HEK293 (cell line): Measurements from ENCODE around the gene GRB10.

ENCODE experiments used
- CTCF ChIA-PET: fragments of 350-600 bp; formaldehyde crosslinking; extraction: SDS; loops from one replicate; lab custom pipeline; 2021; ENCODE audit warnings: antibody characterized with exemption; lab: Yijun Ruan, JAX
- POLR2A ChIA-PET: fragments of 300-600 bp; formaldehyde crosslinking; extraction: SDS; loops from one replicate; lab custom pipeline; 2020; ENCODE audit warnings: antibody characterized with exemption, inconsistent platforms; lab: Yijun Ruan, JAX
- H3K27ac ChIP-seq: fragments of 200-500 bp; sonication (Bioruptor generic); 2 replicates; pipeline ENCODE4 v1.5.1; 2014; ENCODE audit warnings: low read depth, low read length, control low read depth, inconsistent platforms; ENCODE audit errors: extremely low read depth
- H3K36me3 ChIP-seq, 2 experiments: fragments of 200-500 bp in 1 of 2; sonication (Bioruptor generic) in 1 of 2; 1 replicate in 1 of 2; 2 replicates in 1 of 2; pipeline ENCODE4 v1.5.1; 2014 to 2017; ENCODE audit warnings: inconsistent platforms in 2 of 2, low read length in 2 of 2; ENCODE audit not compliant: control insufficient read depth in 2 of 2, insufficient read depth in 1 of 2
- H3K4me1 ChIP-seq: fragments of 200-500 bp; sonication (Bioruptor generic); 2 replicates; pipeline ENCODE4 v1.5.1; 2014; ENCODE audit warnings: mild to moderate bottlenecking, low read length, inconsistent platforms; ENCODE audit not compliant: control insufficient read depth, insufficient read depth
- H3K4me3 ChIP-seq: 2 replicates; pipeline ENCODE4 v1.5.1; 2011; ENCODE audit warnings: low read depth, mild to moderate bottlenecking, control low read depth, low read length, moderate library complexity
- H3K9me3 ChIP-seq: fragments of 200-500 bp; sonication (Bioruptor generic); 2 replicates; pipeline ENCODE4 v1.5.1; 2014; ENCODE audit warnings: low read depth, low read length, inconsistent platforms; ENCODE audit not compliant: control insufficient read depth, insufficient read depth
- GLIS2 ChIP-seq: fragments of 450-650 bp; formaldehyde crosslinking; IDR thresholded peaks from 2 replicates; pipeline ENCODE4 v1.5.1; 2016; ENCODE audit warnings: missing biosample characterization, missing genetic modification characterization
- HOXA7 ChIP-seq: sonication (generic); formaldehyde crosslinking; IDR thresholded peaks from 2 replicates; pipeline ENCODE4 v1.8.1; 2022; ENCODE audit warnings: missing genetic modification reagents, borderline replicate concordance
- KLF8 ChIP-seq: fragments of 450-650 bp; formaldehyde crosslinking; IDR thresholded peaks from 2 replicates; pipeline ENCODE4 v1.5.1; 2016; ENCODE audit warnings: missing biosample characterization, missing genetic modification characterization
- KLF9 ChIP-seq: fragments of 450-650 bp; formaldehyde crosslinking; IDR thresholded peaks from 2 replicates; pipeline ENCODE4 v1.5.1; 2016; ENCODE audit warnings: missing biosample characterization, missing genetic modification characterization, low read depth
- OVOL3 ChIP-seq: fragments of 450-650 bp; formaldehyde crosslinking; IDR thresholded peaks from 2 replicates; pipeline ENCODE4 v1.5.1; 2016; ENCODE audit warnings: missing biosample characterization, missing genetic modification characterization
- ZBTB11 ChIP-seq: fragments of 450-650 bp; formaldehyde crosslinking; conservative IDR thresholded peaks from 2 replicates; pipeline ENCODE4 v1.5.1; 2016; ENCODE audit warnings: low read depth, missing biosample characterization, missing genetic modification characterization
- ZFHX2 ChIP-seq: fragments of 450-650 bp; formaldehyde crosslinking; conservative IDR thresholded peaks from 2 replicates; pipeline ENCODE4 v1.5.1; 2016; ENCODE audit warnings: missing biosample characterization, missing genetic modification characterization
- ZNF121 ChIP-seq: fragments of 450-650 bp; formaldehyde crosslinking; IDR thresholded peaks from 2 replicates; pipeline ENCODE4 v1.5.1; 2016; ENCODE audit warnings: missing biosample characterization, missing genetic modification characterization
- ZNF148 ChIP-seq: fragments of 450-650 bp; formaldehyde crosslinking; IDR thresholded peaks from 2 replicates; pipeline ENCODE4 v1.5.0; 2017; ENCODE audit warnings: missing biosample characterization, missing genetic modification characterization, borderline replicate concordance
- ZNF2 ChIP-seq: fragments of 450-650 bp; formaldehyde crosslinking; IDR thresholded peaks from 2 replicates; pipeline ENCODE4 v1.5.1; 2016; ENCODE audit warnings: missing biosample characterization, missing genetic modification characterization
- ZNF26 ChIP-seq: fragments of 450-650 bp; formaldehyde crosslinking; IDR thresholded peaks from 2 replicates; pipeline ENCODE4 v1.5.1; 2016; ENCODE audit warnings: missing biosample characterization, missing genetic modification characterization
- ZNF292 ChIP-seq: fragments of 450-650 bp; formaldehyde crosslinking; IDR thresholded peaks from 2 replicates; pipeline ENCODE4 v1.5.1; 2016; ENCODE audit warnings: low read depth, missing biosample characterization, missing genetic modification characterization, borderline replicate concordance
- ZNF335 ChIP-seq: fragments of 450-650 bp; formaldehyde crosslinking; conservative IDR thresholded peaks from 2 replicates; pipeline ENCODE4 v1.5.1; 2016; ENCODE audit warnings: missing biosample characterization, missing genetic modification characterization
- ZNF404 ChIP-seq: fragments of 450-650 bp; formaldehyde crosslinking; IDR thresholded peaks from 2 replicates; pipeline ENCODE4 v1.5.1; 2017; ENCODE audit warnings: missing biosample characterization, missing genetic modification characterization
- ZNF433 ChIP-seq: fragments of 450-650 bp; formaldehyde crosslinking; IDR thresholded peaks from 2 replicates; pipeline ENCODE4 v1.5.1; 2016; ENCODE audit warnings: missing biosample characterization, missing genetic modification characterization, low read depth
- ZNF560 ChIP-seq: fragments of 450-650 bp; formaldehyde crosslinking; IDR thresholded peaks from 2 replicates; pipeline ENCODE4 v1.5.1; 2017; ENCODE audit warnings: missing biosample characterization, missing genetic modification characterization, borderline replicate concordance
- ZNF654 ChIP-seq: fragments of 450-650 bp; formaldehyde crosslinking; IDR thresholded peaks from 2 replicates; pipeline ENCODE4 v1.5.1; 2016; ENCODE audit warnings: low read depth, missing biosample characterization, missing genetic modification characterization
- ZNF658 ChIP-seq: fragments of 450-650 bp; formaldehyde crosslinking; IDR thresholded peaks from 2 replicates; pipeline ENCODE4; 2016; ENCODE audit warnings: missing biosample characterization, missing genetic modification characterization
- ZNF670 ChIP-seq: fragments of 450-650 bp; formaldehyde crosslinking; IDR thresholded peaks from 2 replicates; pipeline ENCODE4 v1.5.1; 2016; ENCODE audit warnings: missing biosample characterization, missing genetic modification characterization, low read depth
- ZNF692 ChIP-seq: fragments of 450-650 bp; formaldehyde crosslinking; IDR thresholded peaks from 2 replicates; pipeline ENCODE4 v1.5.1; 2016; ENCODE audit warnings: missing biosample characterization, missing genetic modification characterization

Gene GRB10

GRCh38 chr7:50743016-50743415 is 39.7 kb downstream of the GRB10 start:
- Histone ChIP-seq H3K27ac (no peak overlapping the region), H3K4me1 (0 out of 2 replicates have a peak, but pooled peaks cover 2% of the 10 kb centered on the region), H3K36me3 (no peaks in the 10 kb centered on the region), H3K4me3 (no peak overlapping the region), H3K9me3 (no peaks in the 10 kb centered on the region; the same call in 1 of the 2 replicates)
- CTCF ChIA-PET = no interaction called here
- POLR2A ChIA-PET = no interaction called here
- TF ChIP-seq ZNF335 (tag by site-specific recombination) (no peak), ZNF560 (tag by site-specific recombination) (no peak), HOXA7 (no peak), ZNF404 (tag by site-specific recombination) (no peak), ZNF658 (no peak), ZNF121 (tag by site-specific recombination) (no peak)

GRCh38 chr7:50742401-50742800 is 40.3 kb downstream of the GRB10 start:
- POLR2A ChIA-PET = no interaction called here
- 0 out of 2 replicates have a peak, but pooled peaks cover 2% of the 10 kb centered on the region for H3K4me1 ChIP-seq
- no peaks in the 10 kb centered on the region; the same call in 1 of the 2 replicates for H3K9me3 ChIP-seq
- TF ChIP-seq ZNF433 (tag by site-specific recombination) (no peak), OVOL3 (tag by site-specific recombination) (no peak), ZNF335 (tag by site-specific recombination) (no peak), ZNF654 (no peak), ZNF148 (tag by site-specific recombination) (no peak), ZBTB11 (tag by site-specific recombination) (no peak), KLF8 (tag by site-specific recombination) (no peak), ZNF670 (no peak), GLIS2 (tag by site-specific recombination) (no peak), ZNF292 (tag by site-specific recombination) (no peak), KLF9 (no peak), ZNF692 (tag by site-specific recombination) (no peak), ZNF2 (tag by site-specific recombination) (no peak), ZNF26 (tag by site-specific recombination) (no peak), ZFHX2 (tag by site-specific recombination) (no peak)
- TF ChIP-seq, all 188 proteins: peak for 0
- H3K27ac ChIP-seq = no peak overlapping the region
- CTCF ChIA-PET = no interaction called here
- no peak overlapping the region for H3K4me3 ChIP-seq
- no peaks in the 10 kb centered on the region; a peak in 1 of 3 replicates for H3K36me3 ChIP-seq
